ENCODE measurements around the gene PCAT7.

PCAT7 gene

GRCh38 chr9:94525396-94526035 is 29.4 kb upstream of the PCAT7 start:
- TF ChIP-seq, protein P1, sequence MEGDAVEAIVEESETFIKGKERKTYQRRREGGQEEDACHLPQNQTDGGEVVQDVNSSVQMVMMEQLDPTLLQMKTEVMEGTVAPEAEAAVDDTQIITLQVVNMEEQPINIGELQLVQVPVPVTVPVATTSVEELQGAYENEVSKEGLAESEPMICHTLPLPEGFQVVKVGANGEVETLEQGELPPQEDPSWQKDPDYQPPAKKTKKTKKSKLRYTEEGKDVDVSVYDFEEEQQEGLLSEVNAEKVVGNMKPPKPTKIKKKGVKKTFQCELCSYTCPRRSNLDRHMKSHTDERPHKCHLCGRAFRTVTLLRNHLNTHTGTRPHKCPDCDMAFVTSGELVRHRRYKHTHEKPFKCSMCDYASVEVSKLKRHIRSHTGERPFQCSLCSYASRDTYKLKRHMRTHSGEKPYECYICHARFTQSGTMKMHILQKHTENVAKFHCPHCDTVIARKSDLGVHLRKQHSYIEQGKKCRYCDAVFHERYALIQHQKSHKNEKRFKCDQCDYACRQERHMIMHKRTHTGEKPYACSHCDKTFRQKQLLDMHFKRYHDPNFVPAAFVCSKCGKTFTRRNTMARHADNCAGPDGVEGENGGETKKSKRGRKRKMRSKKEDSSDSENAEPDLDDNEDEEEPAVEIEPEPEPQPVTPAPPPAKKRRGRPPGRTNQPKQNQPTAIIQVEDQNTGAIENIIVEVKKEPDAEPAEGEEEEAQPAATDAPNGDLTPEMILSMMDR (IDR thresholded peaks at IDR 0.05; ENCODE audit: low read depth, low read length) = no peak
- H3K4me3 ChIP-seq (ENCODE audit: low read depth, low read length) = no peak overlapping the region

GRCh38 chr9:94526271-94526670 is 28.6 kb upstream of the PCAT7 start:
- H3K4me3 ChIP-seq (ENCODE audit: low read depth, low read length) = no peak overlapping the region
- TF ChIP-seq, protein P1 (IDR thresholded peaks at IDR 0.05; ENCODE audit: low read depth, low read length) = no peak

DNA sequence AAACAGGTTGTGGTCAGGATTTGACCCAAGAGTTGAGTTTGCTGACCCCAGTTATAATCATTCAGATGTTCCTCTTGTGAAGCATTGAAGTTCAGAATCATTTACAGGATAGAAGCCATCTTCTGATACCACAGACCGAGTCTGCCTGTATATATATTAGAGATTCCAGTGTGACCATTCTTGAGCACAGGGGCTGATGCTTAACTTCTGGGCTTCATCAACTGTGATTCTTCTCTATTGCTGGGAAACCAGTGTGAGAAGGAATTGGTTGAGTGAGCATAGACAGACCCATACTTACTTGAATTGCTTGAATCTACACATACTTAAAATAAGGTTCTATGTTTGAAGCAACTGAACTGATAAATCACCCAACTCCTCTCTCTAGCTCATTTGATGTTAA is 27.9 kb upstream of the PCAT7 start:
- TF ChIP-seq, protein P1 (IDR thresholded peaks at IDR 0.05; ENCODE audit: low read depth, low read length) = no peak
- no peak overlapping the region for H3K4me3 ChIP-seq (ENCODE audit: low read depth, low read length)

- no peak overlapping the region for H3K4me3 ChIP-seq (ENCODE audit: low read depth, low read length)
- TF ChIP-seq, protein P1 (IDR thresholded peaks at IDR 0.05; ENCODE audit: low read depth, low read length) = no peak
Observed at GRCh38 chr9:94528886-94529285, 26.0 kb upstream of the PCAT7 start.

- H3K4me3 ChIP-seq (ENCODE audit: low read depth, low read length) = no peak overlapping the region
- TF ChIP-seq, protein P1 (IDR thresholded peaks at IDR 0.05; ENCODE audit: low read depth, low read length) = no peak
Observed at GRCh38 chr9:94533155-94533554, 21.7 kb upstream of the PCAT7 start.

DNA sequence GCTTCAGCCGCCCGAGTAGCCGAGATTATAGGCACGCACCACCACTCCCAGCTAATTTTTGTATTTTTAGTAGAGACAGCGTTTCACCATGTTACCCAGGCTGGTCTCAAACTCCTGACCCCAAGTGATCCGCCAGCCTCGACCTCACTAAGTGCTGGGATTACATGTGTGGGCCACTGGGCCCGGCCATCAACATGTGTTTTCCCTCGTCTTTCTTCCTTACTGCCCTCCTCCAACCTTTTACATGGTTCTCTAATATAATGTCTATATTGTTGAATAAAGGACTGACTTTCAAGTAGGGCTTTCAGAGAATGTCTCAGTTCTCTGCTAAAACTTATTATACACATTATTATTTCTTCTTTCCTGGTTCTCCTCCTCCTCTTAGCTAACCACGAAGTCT is 21.3 kb upstream of the PCAT7 start:
- no peak overlapping the region for H3K4me3 ChIP-seq (ENCODE audit: low read depth, low read length)
- TF ChIP-seq, protein P1 (IDR thresholded peaks at IDR 0.05; ENCODE audit: low read depth, low read length) = no peak

DNA sequence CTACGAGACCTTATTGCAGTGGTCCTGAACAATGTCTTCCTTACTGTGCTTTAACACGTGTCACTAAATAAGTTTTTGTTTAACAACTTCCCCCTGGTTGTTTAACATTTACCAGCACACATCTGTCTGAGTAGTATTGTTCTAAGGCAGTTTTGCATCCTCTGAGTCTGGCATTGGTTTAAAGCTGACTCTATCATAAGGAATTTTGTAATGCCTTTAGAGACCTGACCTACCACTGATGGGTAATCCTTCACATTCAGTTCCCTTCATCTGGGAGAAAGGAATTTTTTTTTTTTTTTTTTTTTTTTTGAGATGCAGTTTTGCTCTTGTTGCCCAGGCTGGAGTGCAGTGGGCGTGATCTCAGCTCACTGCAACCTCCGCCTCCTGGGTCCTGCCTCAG is 20.0 kb upstream of the PCAT7 start:
- TF ChIP-seq, protein P1 (IDR thresholded peaks at IDR 0.05; ENCODE audit: low read depth, low read length) = no peak
- H3K4me3 ChIP-seq (ENCODE audit: low read depth, low read length) = no peak overlapping the region
